ENCODE data around the gene SKIL.

Gene SKIL

GRCh38 chr3:170413291-170413690, 55.8 kb downstream of the SKIL start:
- TF ChIP-seq ZFX (IDR thresholded peaks at IDR 0.05), result no peak
- TF ChIP-seq, protein P1, sequence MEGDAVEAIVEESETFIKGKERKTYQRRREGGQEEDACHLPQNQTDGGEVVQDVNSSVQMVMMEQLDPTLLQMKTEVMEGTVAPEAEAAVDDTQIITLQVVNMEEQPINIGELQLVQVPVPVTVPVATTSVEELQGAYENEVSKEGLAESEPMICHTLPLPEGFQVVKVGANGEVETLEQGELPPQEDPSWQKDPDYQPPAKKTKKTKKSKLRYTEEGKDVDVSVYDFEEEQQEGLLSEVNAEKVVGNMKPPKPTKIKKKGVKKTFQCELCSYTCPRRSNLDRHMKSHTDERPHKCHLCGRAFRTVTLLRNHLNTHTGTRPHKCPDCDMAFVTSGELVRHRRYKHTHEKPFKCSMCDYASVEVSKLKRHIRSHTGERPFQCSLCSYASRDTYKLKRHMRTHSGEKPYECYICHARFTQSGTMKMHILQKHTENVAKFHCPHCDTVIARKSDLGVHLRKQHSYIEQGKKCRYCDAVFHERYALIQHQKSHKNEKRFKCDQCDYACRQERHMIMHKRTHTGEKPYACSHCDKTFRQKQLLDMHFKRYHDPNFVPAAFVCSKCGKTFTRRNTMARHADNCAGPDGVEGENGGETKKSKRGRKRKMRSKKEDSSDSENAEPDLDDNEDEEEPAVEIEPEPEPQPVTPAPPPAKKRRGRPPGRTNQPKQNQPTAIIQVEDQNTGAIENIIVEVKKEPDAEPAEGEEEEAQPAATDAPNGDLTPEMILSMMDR (conservative IDR thresholded peaks at IDR 0.05), result no peak

GRCh38 chr3:170414202-170414663, 56.7 kb downstream of the SKIL start:
- no peak overlapping the region for H3K27ac ChIP-seq
- TF ChIP-seq ZFX (IDR thresholded peaks at IDR 0.05), result no peak
- TF ChIP-seq, protein P1 (conservative IDR thresholded peaks at IDR 0.05), result peak; percentile 100

More at GRCh38 chr3:170413291-170413690, 55.8 kb downstream of the SKIL start:
- H3K27ac ChIP-seq, result no peak overlapping the region

GRCh38 chr3:170417090-170417489, 59.6 kb downstream of the SKIL start:
- no peak for TF ChIP-seq ZFX (IDR thresholded peaks at IDR 0.05)
- TF ChIP-seq, protein P1 (conservative IDR thresholded peaks at IDR 0.05), result no peak
- no peak overlapping the region for H3K27ac ChIP-seq

DNA sequence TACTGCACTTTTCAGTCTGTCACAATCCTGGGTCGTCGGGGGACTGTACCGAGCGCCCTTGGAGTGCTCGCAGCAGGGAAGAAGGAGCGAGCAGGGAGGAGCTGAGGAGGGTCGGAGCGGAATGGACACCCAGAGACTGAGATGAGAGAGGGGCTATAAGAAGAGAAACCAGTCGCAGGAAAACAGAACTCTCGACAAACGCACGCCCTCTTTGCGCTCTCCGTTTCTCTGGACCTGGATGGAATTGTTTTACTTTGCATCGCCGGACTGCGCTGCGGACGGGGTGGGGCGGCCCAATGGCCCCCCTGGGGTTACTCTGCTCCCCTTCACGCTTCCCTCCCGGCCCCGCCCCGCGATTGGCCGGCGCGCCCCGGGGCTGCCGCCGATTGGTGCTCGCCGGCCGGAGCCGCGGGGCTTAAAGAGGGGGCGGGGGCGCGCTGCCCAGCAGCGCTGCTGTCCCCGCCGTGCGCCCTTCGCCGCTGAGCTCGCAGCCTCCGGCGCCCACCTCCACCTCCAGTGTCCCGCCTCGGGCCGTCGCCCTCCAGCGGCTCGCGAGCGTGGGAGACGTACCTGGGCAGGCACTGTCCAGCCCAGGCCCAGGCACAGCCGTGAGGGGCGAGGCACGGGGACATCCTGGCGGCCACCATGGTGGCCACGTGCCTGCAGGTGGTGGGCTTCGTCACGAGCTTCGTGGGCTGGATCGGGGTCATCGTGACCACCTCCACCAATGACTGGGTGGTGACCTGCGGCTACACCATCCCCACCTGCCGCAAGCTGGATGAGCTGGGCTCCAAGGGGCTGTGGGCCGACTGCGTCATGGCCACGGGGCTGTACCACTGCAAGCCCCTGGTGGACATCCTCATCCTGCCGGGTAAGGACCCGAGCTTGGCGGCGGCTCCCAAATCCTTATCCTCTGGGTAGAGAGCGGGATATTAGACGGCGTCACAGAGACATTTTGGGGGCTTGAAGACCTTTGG, 61.2 kb downstream of the SKIL start, which contains the start of gene CLDN11:
Gene CLDN11, plus strand, starts transcription at position 447 of the 977 bp plus-strand sequence. Its CDS starts 199 bp downstream, at position 646.
- no peak within 1 kb of the TSS for H3K27ac ChIP-seq
- TF ChIP-seq ZFX (IDR thresholded peaks at IDR 0.05), result no peak
- TF ChIP-seq, protein P1 (conservative IDR thresholded peaks at IDR 0.05), result no peak

GRCh38 chr3:170419557-170420087, 62.1 kb downstream of the SKIL start:
- H3K27ac ChIP-seq, result no peak overlapping the region
- TF ChIP-seq ZFX (IDR thresholded peaks at IDR 0.05), result no peak
- TF ChIP-seq, protein P1 (conservative IDR thresholded peaks at IDR 0.05), result no peak

GRCh38 chr3:170420307-170420821, 62.8 kb downstream of the SKIL start:
- no peak overlapping the region for H3K27ac ChIP-seq
- TF ChIP-seq, protein P1 (conservative IDR thresholded peaks at IDR 0.05), result no peak
- TF ChIP-seq ZFX (IDR thresholded peaks at IDR 0.05), result no peak

Measured in C4-2B (cell line).